Neutrophil (primary cell): ENCODE measurements around the gene ZNF773.

Experiments
- H3K27ac ChIP-seq: fragments of 200-600 bp; sonication (generic); 2 replicates; pipeline ENCODE4 v1.5.1; 2016; ENCODE audit warnings: mild to moderate bottlenecking, moderate library complexity
- H3K27me3 ChIP-seq: fragments of 200-600 bp; sonication (generic); 2 replicates; pipeline ENCODE4 v1.6.0; 2016; ENCODE audit warnings: mild to moderate bottlenecking
- H3K36me3 ChIP-seq: fragments of 200-600 bp; sonication (generic); 2 replicates; pipeline ENCODE4 v1.5.1; 2017
- H3K4me1 ChIP-seq, 2 experiments: fragments of 200-600 bp in 1 of 2; sonication (generic) in 1 of 2; 1 replicate in 1 of 2; 2 replicates in 1 of 2; pipeline versions ENCODE4 v1.5.1 to v1.6.1; 2013 to 2016; ENCODE audit warnings: low read depth in 1 of 2, low read length in 1 of 2, mild to moderate bottlenecking in 1 of 2, moderate library complexity in 1 of 2; ENCODE audit not compliant: control insufficient read depth in 1 of 2, insufficient read depth in 1 of 2
- H3K4me3 ChIP-seq, 2 experiments: fragments of 200-600 bp in 1 of 2; sonication (generic) in 1 of 2; 1 replicate in 1 of 2; 2 replicates in 1 of 2; pipeline ENCODE4 v1.5.1; 2013 to 2016; ENCODE audit warnings: low read depth in 1 of 2, low read length in 1 of 2, mild to moderate bottlenecking in 1 of 2, moderate library complexity in 1 of 2
- H3K9me3 ChIP-seq: fragments of 200-600 bp; sonication (generic); 2 replicates; pipeline ENCODE4 v1.5.1; 2016
- TF ChIP-seq, protein P1 (sequence below): fragments of 200-600 bp; sonication (generic); IDR thresholded peaks from 2 replicates; pipeline ENCODE4 v1.5.1; 2016; ENCODE audit warnings: antibody characterized with exemption

Gene ZNF773

DNA sequence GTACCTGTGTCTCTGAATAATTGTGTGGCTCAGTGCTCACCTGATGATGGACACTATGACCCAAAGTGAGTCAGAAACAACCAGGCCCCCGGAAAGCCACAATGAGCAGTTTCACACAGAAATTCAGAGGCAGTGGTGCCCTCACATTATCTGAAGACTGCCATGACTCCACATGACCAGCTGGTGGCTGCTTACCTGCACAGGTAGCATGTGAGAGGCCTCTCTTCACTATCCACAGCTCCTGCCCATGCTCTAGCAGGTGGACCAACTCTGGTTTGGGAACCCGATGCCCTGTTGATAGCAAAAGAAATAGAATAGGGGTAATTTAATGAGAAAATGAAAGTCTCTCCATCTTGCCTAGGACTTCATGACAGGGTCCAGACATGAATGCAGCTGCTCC lies 52.7 kb downstream of the ZNF773 start:
- Histone ChIP-seq H3K27me3 (no peaks in the 10 kb centered on the region), H3K4me1 (no peaks in the 10 kb centered on the region), H3K36me3 (peaks cover 20% of the 10 kb centered on the region), H3K9me3 (peaks cover 14% of the 10 kb centered on the region), H3K4me3 (no peak overlapping the region), H3K27ac (no peak overlapping the region)
- TF ChIP-seq, protein P1, sequence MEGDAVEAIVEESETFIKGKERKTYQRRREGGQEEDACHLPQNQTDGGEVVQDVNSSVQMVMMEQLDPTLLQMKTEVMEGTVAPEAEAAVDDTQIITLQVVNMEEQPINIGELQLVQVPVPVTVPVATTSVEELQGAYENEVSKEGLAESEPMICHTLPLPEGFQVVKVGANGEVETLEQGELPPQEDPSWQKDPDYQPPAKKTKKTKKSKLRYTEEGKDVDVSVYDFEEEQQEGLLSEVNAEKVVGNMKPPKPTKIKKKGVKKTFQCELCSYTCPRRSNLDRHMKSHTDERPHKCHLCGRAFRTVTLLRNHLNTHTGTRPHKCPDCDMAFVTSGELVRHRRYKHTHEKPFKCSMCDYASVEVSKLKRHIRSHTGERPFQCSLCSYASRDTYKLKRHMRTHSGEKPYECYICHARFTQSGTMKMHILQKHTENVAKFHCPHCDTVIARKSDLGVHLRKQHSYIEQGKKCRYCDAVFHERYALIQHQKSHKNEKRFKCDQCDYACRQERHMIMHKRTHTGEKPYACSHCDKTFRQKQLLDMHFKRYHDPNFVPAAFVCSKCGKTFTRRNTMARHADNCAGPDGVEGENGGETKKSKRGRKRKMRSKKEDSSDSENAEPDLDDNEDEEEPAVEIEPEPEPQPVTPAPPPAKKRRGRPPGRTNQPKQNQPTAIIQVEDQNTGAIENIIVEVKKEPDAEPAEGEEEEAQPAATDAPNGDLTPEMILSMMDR = no peak

GRCh38 chr19:57557659-57558058 lies 57.9 kb downstream of the ZNF773 start:
- TF ChIP-seq, protein P1 = no peak
- H3K4me3 ChIP-seq = no peak overlapping the region
- H3K9me3 ChIP-seq = peaks cover 20% of the 10 kb centered on the region

More at GRCh38 chr19:57557659-57558058, 57.9 kb downstream of the ZNF773 start:
- Histone ChIP-seq H3K27ac (no peak overlapping the region), H3K36me3 (no peaks in the 10 kb centered on the region), H3K27me3 (no peaks in the 10 kb centered on the region), H3K4me1 (peaks cover 15 to 16% of the 10 kb centered on the region in 2 experiments)
